Hypothalamus (tissue), 51 donors: Measurements from ENCODE around the gene WIPF3.

ENCODE experiments used
- DNase-seq, 51 donors: peaks; one replicate each; lab custom pipeline; 2025; lab: John Stamatoyannopoulos, UW

Gene WIPF3

DNA sequence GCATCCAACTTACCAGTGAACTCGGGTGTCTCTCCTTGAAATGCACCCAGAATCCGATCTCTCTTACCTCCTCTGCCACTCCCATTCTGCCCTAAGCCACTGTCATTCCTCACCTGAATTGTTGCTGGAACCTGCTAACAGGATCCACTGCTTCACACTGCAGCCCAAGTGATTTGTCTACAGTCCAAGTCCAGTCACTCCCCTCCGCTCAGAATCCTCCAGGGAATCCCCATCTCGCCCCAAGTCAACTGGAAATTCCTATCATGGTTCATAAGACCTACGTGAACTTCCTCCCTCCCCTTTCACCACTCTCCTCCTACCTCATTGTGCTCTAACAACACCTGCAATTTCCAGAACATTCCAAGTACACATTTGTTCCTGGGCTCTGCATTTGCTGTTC is 92.0 kb downstream of the WIPF3 start:
- no peak for DNase-seq

DNA sequence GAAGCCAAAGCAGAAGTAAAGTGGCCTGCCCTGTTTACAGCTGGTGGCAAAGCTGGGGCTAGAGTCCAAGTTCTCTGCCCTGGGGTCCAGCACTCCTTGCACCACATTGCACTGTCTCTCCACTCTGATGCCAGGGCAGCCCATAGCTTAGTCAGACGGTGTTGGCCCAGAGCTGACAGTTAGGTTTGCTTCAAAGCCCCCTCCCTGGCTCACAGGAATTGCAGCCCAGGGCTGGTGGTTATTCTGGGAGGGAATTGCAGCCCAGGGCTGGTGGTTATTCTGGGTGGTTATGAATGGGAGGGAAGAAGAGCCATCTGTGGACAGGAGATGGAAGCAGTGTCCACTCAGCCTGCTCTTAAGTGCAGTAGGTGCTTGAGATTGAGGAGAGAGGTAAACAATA is 94.4 kb downstream of the WIPF3 start:
- DNase-seq, result peak in 1 of 51 donors; percentile 15

DNA sequence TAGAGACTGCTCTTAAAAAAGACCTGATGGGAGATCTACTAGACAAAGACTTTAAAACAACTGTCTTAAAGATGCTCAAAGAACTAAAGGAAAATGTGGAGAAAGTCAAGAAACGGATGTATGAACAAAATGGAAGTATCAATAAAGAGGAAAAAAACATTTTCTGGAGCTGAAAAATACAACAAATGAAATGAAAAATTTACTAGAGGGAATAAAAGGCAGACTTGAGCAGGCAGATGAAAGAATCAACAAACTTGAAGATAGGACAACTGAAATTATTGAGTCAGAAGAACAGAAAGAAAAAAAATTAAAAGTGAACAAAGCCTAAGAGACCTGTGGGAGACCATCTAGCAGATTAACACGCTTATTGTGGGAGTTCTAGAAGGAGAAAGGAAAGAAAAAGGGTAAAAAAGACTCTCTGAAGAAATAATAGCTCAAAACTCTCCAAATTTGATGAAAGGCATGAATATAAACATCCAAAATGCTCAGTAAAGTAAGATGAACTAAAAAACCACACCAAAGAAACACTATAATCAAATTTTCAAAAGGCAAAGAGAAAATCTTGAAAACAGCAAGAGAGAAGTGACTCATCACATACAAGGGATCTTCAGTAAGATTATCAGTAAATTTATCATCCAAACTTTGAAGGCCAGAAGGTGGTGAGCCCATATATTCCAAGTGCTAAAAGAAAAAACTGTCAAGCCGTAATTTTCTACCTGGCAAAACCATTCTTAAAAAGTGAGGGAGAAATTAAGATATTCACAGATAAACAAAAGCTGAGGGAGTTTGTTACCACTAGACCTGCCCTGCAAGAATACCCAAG is 100.1 kb downstream of the WIPF3 start:
- DNase-seq, result no peak

DNA sequence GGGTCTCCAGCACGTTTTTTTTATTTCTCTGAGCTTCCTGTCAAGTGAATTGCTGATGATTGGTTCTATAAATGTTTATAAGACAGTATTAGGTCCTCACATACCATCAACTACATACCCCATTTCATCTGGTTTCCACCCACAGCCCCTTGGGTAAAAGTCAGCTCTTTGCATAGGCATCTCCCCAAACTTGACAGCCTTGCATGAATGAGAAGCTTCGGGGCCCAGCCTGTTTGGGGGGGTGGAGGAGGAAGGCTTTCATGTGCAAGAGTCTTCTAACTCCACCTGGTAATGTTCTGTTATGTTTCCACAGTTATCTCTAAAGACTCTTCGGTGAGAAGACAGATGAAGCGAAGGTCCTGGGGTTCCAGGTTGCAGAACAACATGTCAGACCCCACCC is 107.9 kb downstream of the WIPF3 start:
- no peak for DNase-seq

DNA sequence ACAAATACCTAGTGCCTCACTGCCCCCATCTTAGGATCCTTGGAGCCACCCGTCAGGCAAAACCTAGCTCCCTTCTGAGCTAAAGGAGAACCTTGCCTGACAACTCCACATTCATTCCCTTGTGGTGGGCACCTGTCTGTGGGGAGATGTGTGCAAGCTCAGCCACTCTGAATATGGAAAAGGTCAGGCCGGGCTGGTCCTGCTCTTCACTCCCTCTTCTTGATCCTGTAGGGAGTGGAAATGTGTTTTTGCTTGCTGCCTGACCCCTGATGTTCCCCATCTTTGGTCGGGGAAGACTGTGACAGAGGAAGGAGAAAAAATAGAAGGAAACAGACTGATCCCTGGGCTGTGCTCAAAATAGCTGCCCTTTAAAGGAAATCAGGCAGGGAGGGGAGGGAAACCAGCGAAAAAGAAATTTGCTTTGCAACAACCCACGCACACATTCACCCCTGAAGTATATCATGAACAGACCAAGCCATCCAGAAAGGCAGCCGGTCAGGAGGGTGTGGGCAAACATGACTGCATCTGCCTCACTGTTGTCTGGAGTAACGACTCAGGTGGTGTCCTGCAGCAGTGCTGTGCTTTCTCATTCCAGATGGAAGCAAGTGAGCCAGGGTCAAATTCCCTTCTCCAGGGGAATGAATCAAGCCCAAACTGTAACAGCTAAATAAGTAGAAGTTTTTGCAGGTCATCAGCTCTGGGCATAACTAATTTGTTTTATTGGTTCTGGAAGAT is 109.3 kb downstream of the WIPF3 start:
- peak in 1 of 51 donors; percentile 53 for DNase-seq

DNA sequence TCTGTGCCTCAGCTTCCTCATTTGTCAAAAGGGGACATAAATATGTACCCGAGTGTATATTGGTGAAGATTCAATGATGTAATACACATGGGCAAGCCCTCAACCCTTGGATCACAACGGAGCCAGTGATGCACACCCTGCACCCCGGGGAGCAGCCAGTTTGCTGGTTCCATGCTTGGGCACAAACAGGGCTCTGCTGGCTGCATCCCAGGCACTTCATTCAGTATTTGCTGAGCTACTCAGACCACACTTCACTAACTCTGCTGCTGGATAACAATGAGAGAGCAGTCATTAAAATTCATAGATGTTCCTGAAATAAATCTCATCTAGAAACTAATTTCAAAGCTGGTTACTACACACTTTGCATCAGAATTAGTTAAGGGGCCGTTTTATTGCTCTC is 111.3 kb downstream of the WIPF3 start:
- peak in 8 of 51 donors; percentile 14 to 34 (median 24) for DNase-seq

DNA sequence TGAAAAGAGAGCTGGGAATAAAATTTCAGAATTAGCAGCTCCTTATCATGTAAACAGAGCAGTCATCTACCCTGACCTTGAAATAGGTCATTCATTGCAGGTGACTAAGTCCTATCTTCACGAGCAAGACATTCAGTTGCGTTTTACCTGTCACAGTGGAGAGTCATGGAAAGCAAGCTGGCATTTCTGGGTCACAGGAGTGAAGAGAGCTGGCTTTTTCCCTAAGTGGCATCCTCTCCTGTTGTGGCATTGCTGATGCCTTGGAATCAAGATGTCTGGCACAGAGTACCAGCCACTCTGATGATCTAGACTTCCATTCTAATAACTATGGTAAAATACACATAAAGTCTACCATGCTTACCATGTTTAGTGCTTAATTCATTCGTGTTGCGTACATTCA is 112.5 kb downstream of the WIPF3 start:
- DNase-seq, result no peak

DNA sequence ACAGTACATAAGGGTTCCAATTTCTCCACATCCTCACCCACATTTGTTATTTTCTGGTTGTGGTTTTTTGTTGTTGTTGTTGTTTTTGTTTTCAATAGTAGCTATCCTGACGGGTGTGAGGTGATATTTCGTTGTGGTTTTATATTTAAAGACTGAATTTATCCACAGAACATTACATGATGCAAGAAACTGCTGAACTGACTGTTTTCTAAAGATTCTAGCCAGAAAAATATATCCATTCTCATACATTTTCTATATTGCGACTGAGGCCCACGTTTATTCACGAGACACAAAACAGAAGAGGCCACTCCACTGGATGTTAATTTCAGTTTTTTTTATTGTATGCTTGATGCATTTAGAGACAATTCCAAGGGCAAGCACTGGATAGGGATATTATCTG is 113.5 kb downstream of the WIPF3 start:
- DNase-seq, result no peak

DNA sequence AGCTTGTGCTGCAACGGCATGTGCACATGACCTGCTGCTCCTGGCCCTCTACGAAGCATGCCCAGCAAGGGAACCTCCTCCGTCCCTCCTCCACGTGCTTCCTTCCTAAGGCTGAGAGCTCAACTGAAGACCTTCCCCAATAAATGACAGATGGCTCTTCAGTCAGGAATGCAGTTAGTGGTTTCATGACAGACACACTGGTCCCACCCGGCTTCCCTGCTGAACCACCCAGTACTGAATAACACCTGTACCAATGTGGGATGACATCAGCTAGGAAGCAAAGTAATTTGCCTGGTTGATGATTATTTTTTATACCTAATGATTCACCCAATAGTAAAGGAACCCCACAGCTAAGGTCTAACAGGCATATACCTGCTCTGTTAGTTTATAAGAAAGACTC is 114.2 kb downstream of the WIPF3 start:
- no peak for DNase-seq

DNA sequence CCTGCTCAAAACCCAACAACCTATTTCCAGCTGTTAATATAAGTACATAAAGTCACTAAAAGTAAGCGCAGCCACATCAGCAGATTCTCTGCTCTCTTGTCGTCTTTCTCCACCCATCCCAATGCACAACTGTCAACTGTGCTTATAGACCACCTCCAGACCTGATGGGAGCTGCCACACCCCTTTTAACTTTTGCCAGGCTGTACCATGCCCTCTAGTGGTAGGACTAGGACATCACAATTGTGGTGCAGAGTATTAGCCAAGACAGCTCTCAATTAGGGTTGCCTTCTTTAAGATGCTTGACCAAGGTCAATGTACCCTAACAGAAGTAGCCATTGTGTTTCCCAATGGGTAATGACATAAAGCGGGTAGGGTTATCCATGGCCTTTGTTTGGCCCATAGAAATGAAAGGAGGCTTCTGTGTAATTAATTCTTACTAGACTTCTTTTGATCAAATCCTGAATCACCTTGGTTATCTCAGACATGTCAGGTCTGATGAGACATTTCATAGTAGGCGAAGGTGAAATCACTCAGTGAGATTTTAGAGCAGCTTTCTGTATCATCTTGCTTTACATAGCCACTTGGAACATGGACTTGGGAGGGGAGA is 115.2 kb downstream of the WIPF3 start:
- peak in 15 of 51 donors; percentile 11 to 70 (median 28) for DNase-seq

DNA sequence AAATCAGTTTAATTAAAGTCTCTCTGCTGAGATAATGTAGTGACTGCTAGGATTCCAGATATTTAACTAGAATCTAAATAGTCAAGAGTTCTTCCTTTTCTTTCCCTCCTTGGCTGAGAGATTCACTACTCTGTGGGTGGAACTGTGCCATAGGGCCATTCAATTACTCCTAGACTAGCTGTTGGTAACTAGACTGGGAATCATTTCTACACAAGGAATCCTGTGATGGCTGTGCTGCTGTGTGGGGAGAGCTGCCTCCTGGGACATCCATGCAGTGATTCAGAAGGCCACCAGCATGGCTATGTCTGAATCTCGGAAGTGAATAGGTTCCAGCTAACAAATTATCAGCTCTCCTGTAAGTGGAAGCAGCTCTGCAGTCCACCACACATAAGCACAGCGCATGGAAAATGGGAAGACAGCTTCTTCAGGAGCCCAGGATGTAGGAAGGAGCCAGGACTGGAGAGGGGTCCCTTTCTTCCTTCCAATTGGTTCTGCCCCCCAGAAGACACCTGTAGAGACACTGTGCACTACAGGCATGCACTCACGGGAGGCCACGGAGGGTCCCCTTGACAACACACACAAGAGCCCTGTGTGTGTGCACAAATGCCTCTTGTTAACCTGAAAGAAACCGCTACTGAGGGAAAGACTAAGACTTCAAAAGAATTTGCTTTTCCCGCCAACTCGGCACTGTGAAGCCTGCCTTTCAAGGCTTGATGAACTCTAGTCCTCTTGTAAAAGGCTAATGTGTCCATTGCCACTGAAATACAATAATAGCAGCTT is 116.8 kb downstream of the WIPF3 start:
- peak in 5 of 51 donors; percentile 20 to 56 (median 29) for DNase-seq

DNA sequence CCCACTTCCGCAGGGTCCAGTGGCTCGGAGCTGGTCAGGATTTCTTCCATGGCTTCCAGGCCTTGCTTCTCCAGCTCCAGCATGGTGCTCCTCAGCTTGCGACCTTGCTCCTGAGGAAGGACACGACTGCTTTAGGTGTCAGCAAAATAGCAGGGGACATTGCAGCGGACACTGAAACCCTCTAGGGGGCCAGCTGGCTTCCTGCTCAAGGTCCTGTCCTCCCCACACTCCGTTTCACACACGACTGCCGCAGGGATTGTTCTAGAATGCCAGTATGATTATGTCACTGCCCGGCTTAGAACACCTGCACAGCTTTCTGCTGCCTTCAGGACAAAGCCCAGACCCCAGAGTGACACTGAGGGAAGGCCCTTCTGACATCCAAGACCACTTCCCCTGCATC is 117.7 kb downstream of the WIPF3 start:
- no peak for DNase-seq

DNA sequence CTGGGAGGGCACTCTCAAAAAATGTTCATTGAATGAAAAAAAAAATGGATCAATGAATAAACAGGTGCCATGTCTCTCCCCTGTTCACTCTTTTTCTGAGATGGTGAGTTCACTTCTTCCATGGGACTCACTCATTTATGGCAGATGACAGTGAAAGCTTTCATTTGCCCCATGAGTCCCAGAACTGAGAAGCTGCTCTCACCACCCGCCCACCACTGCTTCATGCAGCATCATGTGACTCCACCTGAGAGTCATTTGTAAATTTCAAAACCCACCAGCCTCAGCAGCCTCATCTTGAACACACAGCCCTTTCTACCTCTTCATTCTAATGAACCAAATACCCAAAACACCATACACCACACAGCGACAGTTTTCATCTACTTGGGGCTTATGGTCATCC is 118.4 kb downstream of the WIPF3 start:
- peak in 1 of 51 donors; percentile 16 for DNase-seq

DNA sequence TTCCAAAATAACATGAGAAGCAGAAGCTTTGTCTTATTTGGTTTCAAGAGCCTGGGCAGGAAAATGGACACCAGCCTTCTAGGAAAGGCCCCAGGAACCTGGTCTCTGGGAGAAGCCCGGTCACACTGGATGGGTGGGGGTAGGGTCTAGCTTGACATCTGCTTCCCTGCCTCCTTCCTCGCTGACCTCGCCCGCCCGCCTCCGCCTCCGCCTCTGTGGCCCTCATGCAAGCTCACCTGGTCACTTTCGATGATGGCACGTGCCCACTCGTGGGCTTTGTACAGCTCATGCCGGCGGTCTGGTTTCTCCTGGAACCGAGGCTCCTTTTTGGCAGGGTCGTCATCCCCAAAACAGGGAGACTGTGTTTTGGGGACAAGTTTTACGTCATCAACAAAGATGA is 119.9 kb downstream of the WIPF3 start:
- DNase-seq, result peak in 6 of 51 donors; percentile 19 to 72 (median 25)

DNA sequence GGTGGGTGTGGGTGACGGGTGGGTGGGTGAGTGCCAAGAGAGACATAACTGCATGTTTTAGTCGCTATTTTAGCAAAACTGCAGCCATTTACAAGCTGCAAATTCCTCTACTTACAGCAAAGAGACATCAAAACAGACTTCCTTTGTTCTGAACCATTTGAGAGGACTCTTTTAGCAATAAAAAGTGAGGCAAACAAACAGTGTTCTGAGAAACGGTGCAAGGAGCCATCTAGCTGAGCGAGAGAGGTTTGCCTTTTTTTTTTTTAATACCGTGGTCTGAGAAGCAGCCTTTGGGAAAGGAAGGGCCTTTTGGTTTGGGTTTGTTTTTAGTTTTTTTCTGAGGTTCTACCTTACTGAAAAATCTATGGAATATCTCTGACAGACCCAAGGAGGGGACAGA is 120.4 kb downstream of the WIPF3 start:
- peak in 2 of 51 donors; percentile 17 to 68 for DNase-seq

DNA sequence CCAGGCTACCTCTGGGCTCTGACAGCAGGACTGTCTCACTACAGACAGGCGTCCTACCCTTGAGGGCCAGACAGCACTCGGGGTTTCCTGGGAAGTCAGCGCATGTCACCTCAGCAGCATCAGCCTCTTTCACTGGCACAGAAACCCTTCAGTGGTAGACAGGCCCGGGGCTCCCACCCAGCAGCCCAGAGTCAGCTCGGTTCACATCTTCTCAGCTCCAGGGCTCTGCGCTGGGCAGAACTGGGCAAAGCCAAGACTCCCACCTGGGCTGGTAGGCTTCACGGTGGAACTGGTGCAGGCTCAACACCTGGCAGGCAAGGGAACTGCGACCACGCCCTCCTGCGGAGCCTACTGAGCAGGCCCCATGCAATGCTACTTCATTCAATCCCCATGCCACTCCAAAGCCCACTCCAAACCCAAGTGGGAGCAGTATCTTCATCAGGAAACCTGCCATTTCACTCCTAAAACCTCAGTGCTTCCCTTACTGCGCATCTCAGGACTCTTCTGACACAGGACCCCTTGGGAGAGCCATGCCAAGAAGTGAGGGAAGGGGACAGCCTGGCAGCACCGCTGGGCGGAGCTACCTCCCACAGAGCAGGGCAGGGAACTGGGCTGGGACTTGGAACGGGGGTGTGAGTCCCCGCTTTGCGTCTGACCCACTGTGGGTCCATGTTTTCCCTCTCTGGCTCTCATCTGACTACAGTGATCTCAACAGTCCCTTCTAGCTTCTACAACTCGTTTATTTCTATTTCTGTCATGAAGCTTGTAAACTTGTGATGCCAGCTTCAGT is 122.9 kb downstream of the WIPF3 start:
- no peak for DNase-seq

DNA sequence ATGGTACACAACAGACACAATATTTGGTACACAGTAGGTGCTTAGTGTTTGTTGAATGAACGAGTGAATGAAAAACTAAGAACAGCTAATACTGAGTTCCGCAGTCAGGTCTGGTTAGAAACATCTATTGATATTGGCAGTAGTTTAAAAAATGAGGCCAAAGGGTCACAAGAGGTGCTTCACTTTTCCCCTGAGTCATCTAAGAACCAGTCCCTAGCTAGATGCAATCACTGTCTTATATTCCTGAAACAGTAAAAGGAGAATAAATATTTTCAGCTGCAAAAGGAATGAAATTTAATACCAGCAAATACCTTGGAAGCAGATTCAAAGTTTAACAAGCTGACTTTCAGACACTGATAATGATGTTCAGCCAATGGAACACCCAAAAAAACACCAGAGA is 128.8 kb downstream of the WIPF3 start:
- DNase-seq, result no peak

DNA sequence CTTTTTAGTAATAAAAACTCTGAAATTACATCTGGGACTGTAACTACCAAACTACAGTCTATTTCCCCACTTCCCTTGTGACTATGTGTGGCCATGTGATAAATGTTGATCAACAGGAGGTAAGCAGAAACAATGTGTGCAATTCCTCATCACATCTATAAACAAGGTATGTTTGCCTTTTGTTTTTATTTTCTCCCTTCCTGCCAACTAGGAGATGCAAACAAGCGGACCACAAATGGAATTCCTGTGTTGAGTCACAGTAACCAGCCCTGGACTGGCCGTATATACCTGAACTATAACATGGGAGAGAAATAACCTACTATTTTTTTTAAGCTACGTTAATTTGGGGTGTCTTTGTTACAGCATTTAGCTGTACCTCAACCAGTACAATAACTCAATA is 130.8 kb downstream of the WIPF3 start:
- no peak for DNase-seq

DNA sequence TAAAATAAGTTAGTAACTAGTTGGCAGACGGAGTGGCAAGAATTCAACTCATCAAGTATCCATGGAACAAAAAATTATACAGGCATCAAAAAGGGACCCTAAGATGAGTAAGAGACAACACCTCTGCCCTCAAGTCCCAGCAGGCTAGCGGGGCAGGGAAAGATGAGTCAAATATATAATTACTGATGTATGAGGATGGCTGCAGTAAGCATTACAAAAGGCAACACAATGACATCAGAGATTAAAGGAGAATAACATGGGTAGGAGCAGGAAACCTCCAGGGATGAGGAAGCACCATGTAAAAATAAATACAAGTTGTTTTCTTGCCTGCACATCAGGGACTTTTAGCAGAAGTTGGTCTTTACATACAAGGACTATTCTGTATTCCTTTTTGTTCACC is 133.9 kb downstream of the WIPF3 start:
- DNase-seq, result no peak

DNA sequence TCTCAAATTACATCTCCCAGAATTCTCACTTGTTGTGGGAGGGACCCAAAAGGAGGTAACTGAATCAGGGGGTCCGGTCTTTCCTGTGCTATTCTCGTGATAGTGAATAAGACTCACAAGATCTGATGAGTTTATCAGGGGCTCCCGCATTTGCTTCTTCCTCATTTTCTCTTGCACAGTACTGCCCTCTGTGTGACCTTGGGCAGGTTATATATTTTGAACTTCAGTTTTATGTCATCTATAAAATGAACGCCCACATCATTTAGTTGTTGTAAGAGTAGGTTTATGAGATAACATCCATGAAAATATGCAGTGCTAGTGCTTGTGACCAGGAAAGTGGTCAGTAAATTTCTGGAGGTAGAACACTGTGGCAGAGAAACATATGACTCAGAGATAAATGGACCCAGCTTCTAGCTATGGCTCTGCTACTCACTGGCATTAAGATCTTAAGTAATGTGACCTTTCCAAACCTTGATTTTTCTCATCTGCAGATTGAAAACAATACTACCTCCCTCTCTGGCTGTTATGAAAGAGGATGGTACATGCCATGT is 139.0 kb downstream of the WIPF3 start:
- no peak for DNase-seq
